HG03520 (cell line): Measurements from ENCODE around the gene NEK1.

Experiments used
- ATAC-seq: cut with Tn5 transposase; IDR thresholded peaks from one replicate; pipeline ENCODE4 v1.9.1; 2021; ENCODE audit warnings: mild to moderate bottlenecking, moderate library complexity; ENCODE audit not compliant: unreplicated experiment

The NEK1 gene

GRCh38 chr4:169383724-169384123 lies 228.7 kb downstream of the NEK1 start:
- no peak for ATAC-seq

GRCh38 chr4:169379688-169380087 lies 232.7 kb downstream of the NEK1 start:
- ATAC-seq: no peak

DNA sequence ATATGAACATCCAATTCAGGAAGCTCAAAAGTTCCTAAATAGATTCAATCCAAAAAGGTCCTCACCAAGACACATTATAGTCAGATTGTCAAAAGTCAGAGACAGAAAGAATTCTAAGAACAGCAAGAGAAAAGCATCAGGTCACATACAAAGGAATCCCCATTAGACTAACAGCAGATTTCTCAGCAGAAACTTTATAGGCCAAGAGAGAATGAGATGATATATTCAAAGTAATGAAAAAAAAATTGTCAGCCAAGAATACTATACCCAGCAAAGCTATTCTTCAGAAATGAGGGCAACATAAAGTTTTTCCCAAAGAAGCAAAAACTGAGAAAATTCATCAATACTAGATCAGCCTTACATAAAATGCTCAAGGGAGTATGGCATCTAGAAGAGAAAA lies 235.0 kb downstream of the NEK1 start:
- ATAC-seq: no peak

GRCh38 chr4:169376421-169376820 lies 236.0 kb downstream of the NEK1 start:
- no peak for ATAC-seq

- ATAC-seq: no peak
These were observed 239.6 kb downstream of the NEK1 start for GRCh38 chr4:169372791-169373190.

- no peak for ATAC-seq
These were observed 242.7 kb downstream of the NEK1 start for GRCh38 chr4:169369634-169370033.

- ATAC-seq: no peak
These were observed 244.6 kb downstream of the NEK1 start for GRCh38 chr4:169367826-169368225.

DNA sequence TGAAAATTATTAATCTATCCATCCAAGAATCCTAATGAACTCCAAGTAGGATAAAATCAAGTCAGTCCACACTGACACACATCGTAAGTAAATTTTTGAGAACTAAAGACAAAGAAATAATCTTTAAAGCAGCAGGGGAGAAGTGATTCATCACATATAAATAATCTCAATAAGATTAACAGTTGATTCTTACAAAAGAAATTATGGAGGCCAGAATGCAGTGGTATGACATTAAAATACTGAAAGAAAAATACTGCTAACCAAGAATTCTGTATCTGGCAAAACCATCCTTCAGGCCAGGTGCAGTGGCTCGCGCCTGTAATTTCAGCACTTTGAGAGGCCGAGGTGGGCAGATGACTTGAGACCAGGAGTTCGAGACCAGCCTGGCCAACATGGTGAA lies 245.6 kb downstream of the NEK1 start:
- ATAC-seq: no peak

DNA sequence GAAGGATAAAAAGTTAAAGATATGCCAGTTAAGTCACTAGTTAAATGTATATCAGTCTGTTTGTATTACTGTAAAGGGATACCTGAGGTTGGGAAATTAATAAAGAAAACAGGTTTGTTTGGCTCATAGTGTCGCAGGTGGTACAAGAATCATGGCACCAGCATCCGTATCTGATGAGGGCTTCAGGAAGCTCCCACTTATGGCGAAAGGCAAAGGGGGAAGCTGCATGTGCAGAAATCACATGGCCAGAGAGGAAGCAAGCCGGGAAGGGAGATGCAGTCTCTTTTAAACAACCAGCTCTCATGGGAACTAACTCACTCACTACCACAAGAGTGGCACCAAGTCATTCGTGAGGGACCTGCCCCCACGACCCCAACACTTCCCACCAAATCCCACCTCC lies 249.8 kb downstream of the NEK1 start:
- no peak for ATAC-seq

DNA sequence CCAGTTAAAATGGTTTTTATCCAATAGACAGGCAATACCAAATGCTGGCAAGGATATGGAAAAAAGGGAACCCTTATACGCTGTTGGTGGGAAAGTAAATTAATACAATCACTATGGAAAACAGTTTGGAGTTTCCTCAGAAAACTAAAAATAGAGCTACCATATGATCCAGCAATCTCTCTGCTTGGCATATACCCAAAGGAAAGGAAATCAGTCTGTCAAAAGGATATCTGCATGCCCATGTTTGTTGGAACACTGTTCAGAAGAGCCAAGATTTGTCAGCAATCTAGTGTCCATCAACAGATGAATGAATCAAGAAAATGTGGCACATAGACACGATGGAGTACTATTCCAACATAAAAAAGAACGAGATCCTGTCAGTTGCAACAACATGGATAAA lies 250.6 kb downstream of the NEK1 start:
- ATAC-seq: no peak

DNA sequence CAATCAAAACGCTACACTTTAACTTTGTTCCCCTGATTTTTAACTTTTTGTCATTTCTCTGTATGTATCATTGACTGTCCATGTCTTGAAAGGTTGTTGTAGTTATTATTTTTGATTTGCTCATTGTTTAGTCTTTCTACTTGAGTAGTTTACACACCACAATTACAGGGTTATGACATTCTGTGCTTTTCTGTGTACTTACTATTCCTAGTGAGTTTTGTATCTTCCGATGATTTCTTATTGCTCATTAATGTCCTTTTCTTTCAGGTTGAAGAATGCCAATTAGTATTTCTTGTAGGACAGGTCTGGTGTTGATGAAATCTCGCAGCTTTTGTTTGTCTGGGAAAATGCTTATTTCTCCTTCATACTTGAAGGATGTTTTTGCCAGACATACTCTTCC lies 252.4 kb downstream of the NEK1 start:
- no peak for ATAC-seq

DNA sequence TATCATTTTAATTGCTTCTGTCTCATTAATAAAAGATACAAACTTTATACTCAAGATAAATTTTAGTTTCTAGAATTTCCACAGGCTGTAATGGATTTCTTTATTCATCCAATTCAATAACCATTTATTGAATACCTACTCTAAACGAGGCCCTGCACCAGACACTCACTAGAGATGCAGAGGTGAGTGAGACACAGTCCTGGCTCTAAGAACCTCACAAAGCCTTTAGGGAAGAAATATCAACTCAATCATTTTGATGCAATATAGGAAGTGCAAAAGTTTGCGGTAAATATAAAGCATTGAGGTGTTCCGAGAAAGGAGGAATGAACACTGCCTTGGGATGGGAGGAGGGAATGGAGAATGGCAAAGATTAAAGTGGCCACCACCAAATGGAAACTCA lies 260.0 kb downstream of the NEK1 start:
- ATAC-seq: no peak

DNA sequence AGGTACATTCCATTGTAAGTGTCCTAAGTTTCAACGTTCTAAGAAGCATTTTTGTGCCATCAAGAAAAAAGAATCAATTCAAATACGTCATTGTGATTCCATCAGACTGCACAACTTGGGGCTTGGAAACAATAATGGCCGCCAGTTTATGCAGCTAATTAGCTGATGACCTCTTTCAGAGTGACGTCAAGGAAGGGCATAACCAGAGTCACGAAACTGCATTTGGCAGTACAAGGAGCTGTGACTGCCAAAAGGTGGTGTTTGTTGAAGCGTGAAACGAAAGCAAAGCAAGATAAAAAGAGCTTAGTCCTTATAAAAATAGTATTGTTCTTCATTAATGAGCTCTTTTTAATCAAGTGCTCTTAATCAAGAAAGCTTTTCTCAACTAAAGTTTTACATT lies 260.5 kb downstream of the NEK1 start:
- ATAC-seq: no peak

GRCh38 chr4:169348541-169348940 lies 263.8 kb downstream of the NEK1 start:
- ATAC-seq: no peak

DNA sequence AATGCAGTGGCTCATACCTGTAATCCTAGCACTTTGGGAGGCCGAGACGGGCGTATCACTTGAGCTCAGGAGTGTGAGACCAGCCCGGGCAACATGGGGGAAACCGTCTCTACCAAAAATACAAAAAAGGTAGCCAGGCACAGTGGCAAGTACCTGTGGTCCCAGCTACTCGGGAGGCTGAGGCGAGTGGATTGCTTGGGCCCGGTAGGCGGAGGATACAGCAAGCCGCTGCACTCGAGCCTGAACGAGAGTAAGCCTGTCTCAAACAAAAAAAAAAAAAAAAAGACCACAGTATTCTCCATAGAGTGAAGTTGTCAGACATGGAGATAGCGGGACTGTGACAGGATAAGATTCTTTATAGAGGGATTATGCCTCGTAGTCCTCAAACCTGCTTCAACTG lies 265.5 kb downstream of the NEK1 start:
- ATAC-seq: no peak

DNA sequence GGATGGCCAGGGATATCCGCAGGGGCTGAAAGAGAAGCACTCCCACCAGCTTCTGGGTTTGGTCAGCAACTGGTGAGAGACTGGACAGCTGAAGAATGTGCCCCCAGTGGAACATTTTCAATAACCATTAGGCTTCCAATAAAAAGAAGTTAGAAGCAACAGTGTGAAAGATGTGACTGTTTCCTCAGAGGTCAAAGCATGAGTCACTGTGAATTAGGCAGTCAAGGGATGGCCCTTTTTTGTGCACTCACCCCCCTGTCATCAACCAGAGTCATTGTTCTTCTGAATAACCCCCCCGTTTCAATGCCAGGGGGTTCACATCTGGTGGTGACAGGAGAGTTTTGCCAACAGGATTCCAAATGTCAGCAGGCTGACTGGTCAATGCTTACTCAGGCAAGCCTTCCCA lies 267.1 kb downstream of the NEK1 start:
- ATAC-seq: no peak
